Measurements from ENCODE around the gene GDF7.
A peak's percentile ranks its signal among the peaks of the same experiment; 100 is the strongest.

GDF7 gene

DNA sequence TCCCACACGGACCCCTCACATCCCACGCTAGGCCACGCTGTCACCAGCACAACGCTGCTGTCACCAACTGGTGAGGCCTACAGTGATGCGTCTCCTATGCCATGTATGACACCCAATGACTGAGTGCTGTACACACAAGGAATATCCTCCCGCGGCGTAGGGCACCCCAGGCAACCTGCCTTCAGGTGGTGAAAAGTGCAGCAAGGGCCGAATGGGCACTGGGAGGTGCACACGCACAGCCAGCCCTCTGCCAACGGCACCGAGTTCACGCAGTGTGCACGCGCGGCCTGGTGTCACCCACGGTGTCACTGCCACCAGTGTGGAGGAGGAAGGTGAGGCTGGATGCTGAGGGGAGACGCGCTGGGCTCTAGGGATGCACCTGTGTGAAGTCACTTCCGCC lies 20.5 kb upstream of the GDF7 start:
- DNase-seq, result no peak

GRCh38 chr2:20647211-20647610 lies 19.7 kb upstream of the GDF7 start:
- no peak for DNase-seq

- DNase-seq, result no peak
These were observed 19.2 kb upstream of the GDF7 start for GRCh38 chr2:20647738-20648137.

GRCh38 chr2:20648206-20648605 lies 18.7 kb upstream of the GDF7 start:
- DNase-seq, result no peak

GRCh38 chr2:20648831-20649230 lies 18.1 kb upstream of the GDF7 start:
- DNase-seq, result no peak

DNA sequence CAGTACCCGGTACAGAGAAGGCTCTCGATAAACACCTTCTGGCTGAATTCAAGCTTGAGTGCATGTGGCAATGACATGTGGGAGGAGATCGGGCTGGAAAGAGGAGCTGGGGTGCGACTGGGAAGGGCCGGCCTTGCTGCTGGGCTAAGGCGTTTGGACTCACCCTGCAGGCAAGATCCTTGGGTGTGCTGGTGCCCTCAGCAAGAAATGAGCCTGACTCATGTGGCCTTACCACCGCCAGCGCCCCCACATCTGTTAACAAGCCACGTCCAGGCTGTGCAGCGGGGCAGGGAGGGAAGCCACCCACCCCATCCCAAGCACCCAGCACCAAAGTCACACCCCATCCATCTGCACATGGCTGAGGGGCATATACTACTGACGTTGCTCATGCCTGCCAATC lies 17.4 kb upstream of the GDF7 start:
- DNase-seq, result no peak

- no peak for DNase-seq
These were observed 17.0 kb upstream of the GDF7 start for GRCh38 chr2:20649976-20650375.

- DNase-seq, result no peak
These were observed 16.5 kb upstream of the GDF7 start for GRCh38 chr2:20650393-20650876.

DNA sequence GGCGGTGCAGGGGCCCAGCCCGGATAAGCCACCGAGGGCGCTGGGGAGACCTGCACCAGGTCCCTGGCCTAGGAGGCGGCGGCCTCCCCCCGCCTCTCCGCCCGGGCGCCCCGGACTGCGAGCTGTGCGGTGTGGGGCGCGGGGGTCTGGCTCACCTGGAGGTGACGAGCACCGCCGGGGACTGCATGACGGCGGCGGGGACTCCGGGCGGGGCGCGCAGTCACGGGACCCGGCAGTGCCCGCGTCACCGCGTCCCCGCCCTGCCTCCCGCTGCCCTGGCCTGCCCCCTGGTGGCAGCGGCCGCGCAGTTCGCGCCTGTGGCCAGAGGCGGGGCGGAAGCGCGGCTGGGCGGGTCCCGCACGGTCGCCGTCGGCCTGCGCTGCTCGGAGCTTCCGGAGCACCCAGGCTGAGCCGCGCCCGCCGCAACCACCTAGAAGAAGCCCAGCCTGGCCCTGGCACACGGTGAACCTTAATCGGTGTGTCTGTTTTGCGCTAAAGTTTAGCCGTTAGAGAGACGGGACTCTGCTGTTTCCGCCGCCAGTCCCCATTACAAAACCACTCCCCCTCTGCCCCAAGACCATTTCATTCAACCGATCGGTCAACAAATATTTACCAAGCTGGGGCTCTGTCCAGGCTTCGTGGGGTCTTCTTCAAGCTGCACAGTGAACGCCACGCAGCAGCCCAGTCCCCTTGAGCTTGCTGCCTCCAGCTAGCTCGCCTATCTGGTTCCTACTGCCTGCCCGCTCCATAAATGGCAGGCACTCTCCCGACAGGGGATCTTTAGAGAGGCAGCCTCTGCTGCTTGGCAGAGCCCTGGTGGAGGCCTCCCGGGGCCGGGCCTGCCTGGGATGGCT lies 15.8 kb upstream of the GDF7 start, which contains the start of gene HS1BP3:
Gene HS1BP3 (minus strand): TSS at position 222 of the 854 bp plus-strand sequence. CDS start 35 bp downstream, at position 187.
- DNase-seq, result peak; percentile 85 to 91

DNA sequence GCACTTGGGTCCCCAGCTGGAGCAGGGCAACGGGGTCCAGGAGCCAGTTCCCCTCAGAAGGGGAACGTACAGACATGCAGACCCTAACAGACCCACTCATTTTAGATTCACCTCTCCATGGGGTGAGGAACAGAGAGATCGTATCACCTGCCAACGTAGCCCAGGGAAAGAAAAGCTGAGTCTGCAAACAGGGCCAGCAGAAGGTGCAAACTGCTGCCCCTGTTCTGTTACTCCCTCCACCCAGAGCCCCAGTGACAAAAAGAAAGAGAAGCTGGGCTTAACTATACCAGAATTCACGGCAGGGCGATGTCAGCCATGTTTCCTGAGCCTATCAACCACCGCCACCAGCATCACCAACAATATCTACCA lies 15.2 kb upstream of the GDF7 start:
- DNase-seq, result no peak

- no peak for DNase-seq
These were observed 14.8 kb upstream of the GDF7 start for GRCh38 chr2:20652141-20652540.

DNA sequence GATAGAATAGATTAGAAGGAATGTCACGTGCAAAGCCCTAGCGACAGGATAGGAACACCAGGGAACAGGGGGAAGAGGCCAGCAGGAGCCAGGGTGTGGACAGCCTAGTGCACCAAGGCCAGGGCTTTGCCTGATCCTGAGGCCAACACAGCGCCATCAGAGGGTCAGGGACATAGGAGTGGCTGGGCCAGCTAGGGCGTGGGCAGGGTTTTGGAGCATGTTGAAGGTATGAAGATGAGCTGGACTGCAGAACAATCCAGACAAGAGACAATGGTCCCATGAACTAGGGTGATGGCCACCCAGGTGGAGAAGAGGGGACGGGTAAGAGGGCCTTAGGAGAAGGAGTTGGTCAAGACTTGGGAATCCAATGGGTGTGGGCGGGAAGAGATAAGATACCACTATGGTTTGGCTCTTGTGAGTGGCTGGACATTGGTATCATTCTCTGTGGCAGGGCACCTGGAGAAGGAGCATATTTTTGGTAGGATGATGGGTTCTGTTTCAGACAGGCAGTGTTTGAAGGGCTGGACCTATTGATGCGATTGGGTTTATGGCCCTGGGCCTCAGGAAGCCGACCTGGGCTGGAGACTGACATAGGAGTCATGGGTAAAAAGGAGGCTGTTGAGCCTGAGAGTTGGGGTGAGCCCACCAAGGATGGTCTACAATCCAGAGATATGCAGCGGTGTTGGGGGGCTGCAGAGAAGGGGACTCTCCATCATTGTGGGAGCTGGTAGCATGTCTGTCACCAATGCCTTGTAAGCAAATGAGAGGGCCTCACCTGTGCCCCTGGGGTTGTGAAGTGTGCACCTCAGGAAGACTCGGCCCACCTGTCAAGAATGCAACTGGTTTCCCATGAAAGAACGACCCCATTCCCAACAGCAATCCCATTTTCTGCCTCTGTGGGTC lies 14.0 kb upstream of the GDF7 start:
- no peak for DNase-seq

DNA sequence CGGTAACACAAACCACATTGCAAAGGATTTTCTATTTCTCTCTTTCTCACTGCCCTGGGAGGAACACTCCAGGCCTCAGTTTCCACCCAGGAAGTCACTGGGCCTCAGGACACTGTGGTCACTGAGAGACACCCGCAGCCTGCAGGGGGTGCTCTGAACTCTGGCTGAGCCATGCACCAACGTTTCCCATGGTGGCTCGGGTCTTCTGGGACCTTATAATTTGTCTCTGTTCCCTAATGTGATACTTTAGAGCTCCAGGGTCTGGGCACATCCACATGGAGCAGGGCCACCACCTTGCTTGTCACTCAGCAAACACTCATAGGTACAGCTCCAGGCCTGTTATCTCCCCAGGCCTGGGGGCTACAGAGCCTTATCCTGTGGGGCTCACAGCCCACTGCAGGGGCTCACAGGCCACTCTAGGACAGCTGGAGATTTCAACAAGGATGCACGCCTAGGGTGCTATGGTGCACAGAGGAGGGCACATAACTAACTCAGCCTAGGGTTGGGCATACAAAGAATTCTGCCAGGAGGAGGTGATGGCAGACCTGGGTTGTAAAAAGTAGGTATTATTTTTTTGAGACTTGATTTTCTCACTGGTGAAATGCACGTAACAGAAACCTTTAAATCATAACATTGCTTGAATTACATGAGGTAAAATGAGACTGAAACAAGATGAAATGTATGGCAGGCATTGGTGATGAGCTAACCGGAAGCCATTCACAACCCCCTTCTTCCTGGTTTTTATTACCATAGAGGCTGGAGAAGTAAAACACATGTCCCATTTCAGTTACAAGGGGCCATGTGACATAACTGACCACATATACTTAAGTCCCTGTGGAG lies 13.0 kb upstream of the GDF7 start:
- DNase-seq, result no peak

DNA sequence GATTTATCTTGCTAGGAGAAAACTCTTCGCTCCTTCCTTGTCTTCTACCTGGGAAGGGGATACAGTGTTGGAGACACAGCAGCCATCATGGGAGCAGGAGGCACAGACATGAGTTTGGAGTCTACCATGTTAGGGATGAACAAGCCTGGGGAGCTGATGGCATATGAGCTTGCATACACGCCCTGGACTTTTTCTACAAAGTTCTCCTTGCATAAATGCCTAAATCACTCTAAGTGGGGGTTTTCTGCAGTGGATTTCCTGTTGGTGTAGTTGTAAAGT lies 12.5 kb upstream of the GDF7 start:
- no peak for DNase-seq

DNA sequence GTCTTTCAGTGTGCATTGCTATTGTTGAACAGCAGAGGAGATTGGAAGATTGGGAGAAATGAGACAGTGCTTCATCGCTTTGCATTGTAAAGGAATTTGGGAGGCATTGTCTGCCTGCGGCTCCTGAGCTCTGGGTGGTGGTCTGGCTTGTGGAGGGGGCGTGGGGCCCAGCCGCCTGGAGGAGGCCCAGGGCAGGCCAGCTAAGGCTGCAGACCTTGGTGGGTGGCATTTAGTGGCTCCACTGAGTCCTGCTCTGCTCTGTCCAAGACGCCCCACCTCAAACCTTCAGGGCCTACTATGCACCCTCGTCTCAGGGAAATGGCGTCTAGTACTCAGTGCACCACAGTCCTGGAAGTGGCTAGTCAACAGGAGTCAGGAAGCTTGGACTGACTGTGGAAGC lies 10.4 kb upstream of the GDF7 start:
- no peak for DNase-seq

DNA sequence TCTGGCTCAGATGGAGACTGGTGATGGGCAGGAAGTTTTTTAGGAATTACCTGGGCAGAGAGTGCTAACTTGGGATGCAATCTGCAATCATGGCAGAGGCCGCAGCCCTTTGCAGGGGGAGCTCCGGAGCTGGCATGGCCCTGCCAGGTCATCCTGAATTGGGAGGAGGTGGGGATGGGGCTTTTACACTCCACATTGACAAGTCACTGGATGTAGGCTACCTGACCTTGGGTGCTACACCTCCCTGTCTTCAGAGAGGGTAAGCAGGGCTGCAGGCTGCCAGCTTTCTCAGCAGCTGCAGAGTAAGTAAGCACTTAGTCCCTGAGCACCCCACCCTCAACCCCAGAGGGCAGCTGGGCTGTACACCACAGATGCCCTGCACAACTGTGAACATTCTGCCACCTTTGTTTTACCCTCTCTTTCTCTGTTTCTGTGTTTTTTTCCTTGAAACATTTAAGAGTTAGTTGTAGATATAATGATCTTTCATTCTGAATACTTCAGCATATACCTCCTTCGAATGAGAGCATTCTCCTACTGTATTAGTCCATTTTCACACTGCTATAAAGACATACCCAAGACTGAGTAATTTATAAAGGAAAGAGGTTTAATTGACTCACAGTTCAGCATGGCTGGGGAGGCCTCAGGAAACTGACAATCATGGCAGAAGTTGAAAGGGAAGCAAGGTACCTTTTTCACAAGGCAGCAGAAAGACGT lies 9.3 kb upstream of the GDF7 start:
- no peak for DNase-seq

DNA sequence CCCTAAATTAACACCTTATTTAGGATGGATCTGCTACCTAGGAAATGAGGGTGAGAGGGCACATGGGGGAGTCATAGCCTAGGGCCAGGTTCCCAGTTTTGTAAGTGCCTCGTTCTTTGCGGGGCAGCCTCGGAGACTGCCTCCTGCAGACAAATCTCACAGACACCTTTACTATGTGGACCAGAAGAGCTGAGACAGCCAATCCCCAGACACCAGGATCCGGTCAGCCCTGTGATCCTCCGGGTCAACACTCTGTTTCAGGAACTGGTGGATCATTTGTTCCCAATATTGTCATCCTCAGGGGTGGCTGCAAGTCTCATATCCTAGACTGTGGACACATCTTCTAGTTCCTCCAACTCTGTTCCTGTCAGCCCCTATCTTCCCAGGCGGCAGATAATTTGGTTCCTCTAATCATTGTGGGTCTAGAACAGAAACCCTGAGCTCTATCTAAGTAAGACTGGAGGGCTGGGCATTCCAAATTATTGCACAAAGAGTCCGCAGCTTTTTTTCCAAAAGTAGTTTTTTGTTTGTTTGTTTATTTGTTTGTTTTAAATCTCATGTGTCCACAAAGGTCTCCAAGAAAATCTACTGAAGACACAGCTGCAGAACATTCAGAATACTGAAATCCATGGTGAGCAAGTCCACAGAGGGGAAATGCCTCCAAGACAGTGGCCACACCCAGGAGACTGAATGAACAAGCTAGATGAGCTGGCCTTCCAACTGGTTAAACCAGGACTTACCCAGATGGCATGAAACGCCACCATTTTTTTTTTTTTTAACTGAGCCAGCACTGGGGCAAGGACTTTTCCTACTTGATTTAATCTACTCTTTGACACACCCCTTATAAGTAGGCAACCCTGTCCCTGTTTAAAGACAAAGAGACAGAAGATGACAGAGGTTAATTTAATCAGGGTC lies 6.2 kb upstream of the GDF7 start:
- no peak for DNase-seq

- peak; percentile 26 to 63 for DNase-seq
These were observed 5.3 kb upstream of the GDF7 start for GRCh38 chr2:20661421-20662307.

DNA sequence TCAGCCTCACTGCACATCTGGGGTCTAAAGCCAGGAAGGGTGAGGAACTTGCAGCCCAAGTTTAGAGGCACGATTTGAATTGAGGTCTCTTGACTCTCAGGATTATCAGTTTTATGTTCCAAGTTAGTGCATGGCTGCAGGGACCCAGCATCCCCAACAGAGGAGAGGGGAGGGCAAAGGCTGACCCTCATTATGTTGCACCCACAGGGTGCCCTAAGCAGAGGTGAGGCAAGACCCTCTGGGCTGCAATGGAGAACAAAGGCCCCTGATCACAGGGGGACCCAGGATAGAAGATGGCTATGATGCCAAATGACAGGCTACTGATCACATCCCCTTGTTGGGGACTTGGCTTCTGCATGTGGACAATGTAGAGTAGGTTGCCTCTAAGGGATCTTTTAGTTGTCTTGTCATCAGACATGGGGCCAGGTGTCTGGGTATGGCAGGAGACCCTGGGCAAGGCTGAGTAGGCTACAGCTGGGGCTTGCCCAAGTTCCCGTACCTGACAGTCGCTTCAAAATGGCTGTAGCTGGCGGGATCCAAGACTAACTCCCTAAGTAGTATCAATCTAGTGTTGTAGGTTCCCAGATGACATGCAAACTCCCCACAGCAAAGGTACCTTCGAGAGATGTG lies 4.5 kb upstream of the GDF7 start:
- DNase-seq, result no peak

Measured in NCI-H187 (cell line).